Measurements from ENCODE around the gene MLST8.

Gene MLST8

DNA sequence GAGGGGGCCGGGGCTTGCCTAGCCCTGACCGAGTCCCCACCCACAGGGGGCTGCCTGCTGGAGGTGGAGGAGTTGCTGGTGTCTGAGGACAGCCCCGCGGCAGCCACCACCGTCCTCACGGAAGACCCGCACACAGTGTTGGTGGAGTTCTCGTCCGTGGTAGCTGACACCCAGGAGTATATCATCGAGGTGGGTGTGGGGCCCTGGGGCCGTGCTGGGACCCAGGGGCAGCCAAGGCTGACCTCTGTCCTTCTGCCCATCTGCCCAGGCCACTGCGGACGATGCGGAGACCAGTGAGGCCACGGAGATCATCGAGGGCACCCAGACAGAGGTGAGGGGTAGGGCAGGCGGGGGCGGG is 29.5 kb downstream of the MLST8 start:
- TF ChIP-seq YY1 (IDR thresholded peaks at IDR 0.05; ENCODE audit: low read depth) (no peak), TCF12 (IDR thresholded peaks at IDR 0.05; ENCODE audit: low read depth) (no peak), ZBTB7A (IDR thresholded peaks at IDR 0.05; ENCODE audit: low read depth) (no peak), EGR1 (IDR thresholded peaks at IDR 0.05) (no peak), EP300 (IDR thresholded peaks at IDR 0.05; ENCODE audit: borderline replicate concordance) (no peak), NFIC (IDR thresholded peaks at IDR 0.05) (no peak)
- TF ChIP-seq, protein P1, sequence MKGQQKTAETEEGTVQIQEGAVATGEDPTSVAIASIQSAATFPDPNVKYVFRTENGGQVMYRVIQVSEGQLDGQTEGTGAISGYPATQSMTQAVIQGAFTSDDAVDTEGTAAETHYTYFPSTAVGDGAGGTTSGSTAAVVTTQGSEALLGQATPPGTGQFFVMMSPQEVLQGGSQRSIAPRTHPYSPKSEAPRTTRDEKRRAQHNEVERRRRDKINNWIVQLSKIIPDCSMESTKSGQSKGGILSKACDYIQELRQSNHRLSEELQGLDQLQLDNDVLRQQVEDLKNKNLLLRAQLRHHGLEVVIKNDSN (IDR thresholded peaks at IDR 0.05) = no peak
- TF ChIP-seq, protein P2, sequence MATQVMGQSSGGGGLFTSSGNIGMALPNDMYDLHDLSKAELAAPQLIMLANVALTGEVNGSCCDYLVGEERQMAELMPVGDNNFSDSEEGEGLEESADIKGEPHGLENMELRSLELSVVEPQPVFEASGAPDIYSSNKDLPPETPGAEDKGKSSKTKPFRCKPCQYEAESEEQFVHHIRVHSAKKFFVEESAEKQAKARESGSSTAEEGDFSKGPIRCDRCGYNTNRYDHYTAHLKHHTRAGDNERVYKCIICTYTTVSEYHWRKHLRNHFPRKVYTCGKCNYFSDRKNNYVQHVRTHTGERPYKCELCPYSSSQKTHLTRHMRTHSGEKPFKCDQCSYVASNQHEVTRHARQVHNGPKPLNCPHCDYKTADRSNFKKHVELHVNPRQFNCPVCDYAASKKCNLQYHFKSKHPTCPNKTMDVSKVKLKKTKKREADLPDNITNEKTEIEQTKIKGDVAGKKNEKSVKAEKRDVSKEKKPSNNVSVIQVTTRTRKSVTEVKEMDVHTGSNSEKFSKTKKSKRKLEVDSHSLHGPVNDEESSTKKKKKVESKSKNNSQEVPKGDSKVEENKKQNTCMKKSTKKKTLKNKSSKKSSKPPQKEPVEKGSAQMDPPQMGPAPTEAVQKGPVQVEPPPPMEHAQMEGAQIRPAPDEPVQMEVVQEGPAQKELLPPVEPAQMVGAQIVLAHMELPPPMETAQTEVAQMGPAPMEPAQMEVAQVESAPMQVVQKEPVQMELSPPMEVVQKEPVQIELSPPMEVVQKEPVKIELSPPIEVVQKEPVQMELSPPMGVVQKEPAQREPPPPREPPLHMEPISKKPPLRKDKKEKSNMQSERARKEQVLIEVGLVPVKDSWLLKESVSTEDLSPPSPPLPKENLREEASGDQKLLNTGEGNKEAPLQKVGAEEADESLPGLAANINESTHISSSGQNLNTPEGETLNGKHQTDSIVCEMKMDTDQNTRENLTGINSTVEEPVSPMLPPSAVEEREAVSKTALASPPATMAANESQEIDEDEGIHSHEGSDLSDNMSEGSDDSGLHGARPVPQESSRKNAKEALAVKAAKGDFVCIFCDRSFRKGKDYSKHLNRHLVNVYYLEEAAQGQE (IDR thresholded peaks at IDR 0.05; ENCODE audit: low read depth) = no peak

DNA sequence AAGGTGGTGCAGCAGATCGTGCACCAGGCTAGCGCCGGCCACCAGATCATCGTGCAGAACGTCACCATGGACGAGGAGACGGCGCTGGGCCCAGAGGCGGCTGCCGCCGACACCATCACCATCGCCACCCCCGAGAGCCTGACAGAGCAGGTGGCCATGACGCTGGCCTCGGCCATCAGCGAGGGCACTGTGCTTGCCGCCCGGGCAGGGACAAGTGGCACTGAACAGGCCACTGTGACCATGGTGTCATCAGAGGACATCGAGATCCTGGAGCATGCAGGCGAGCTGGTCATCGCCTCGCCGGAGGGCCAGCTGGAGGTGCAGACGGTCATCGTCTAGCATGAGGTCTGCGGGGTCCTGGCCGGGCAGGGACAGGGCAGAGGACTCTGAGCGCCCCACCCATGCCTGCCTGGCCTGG is 30.0 kb downstream of the MLST8 start:
- TF ChIP-seq TEAD4 (IDR thresholded peaks at IDR 0.05) (no peak), FOXM1 (IDR thresholded peaks at IDR 0.05; ENCODE audit: borderline replicate concordance, low read depth) (no peak), NFIC (IDR thresholded peaks at IDR 0.05) (no peak), TCF12 (IDR thresholded peaks at IDR 0.05; ENCODE audit: low read depth) (no peak), EGR1 (IDR thresholded peaks at IDR 0.05) (no peak), EP300 (IDR thresholded peaks at IDR 0.05; ENCODE audit: borderline replicate concordance) (no peak), ZBTB7A (IDR thresholded peaks at IDR 0.05; ENCODE audit: low read depth) (no peak), CREB1 (IDR thresholded peaks at IDR 0.05; ENCODE audit: low read depth) (no peak), RAD21 (IDR thresholded peaks at IDR 0.05; ENCODE audit: low read depth) (no peak), YY1 (IDR thresholded peaks at IDR 0.05; ENCODE audit: low read depth) (no peak), TAF1 (IDR thresholded peaks at IDR 0.05; ENCODE audit: low read depth) (no peak), CEBPB (IDR thresholded peaks at IDR 0.05) (no peak)
- TF ChIP-seq, protein P1 (IDR thresholded peaks at IDR 0.05) = no peak
- TF ChIP-seq, protein P2 (IDR thresholded peaks at IDR 0.05; ENCODE audit: low read depth) = no peak
- TF ChIP-seq, protein P3, sequence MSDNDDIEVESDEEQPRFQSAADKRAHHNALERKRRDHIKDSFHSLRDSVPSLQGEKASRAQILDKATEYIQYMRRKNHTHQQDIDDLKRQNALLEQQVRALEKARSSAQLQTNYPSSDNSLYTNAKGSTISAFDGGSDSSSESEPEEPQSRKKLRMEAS (IDR thresholded peaks at IDR 0.05) = no peak

DNA sequence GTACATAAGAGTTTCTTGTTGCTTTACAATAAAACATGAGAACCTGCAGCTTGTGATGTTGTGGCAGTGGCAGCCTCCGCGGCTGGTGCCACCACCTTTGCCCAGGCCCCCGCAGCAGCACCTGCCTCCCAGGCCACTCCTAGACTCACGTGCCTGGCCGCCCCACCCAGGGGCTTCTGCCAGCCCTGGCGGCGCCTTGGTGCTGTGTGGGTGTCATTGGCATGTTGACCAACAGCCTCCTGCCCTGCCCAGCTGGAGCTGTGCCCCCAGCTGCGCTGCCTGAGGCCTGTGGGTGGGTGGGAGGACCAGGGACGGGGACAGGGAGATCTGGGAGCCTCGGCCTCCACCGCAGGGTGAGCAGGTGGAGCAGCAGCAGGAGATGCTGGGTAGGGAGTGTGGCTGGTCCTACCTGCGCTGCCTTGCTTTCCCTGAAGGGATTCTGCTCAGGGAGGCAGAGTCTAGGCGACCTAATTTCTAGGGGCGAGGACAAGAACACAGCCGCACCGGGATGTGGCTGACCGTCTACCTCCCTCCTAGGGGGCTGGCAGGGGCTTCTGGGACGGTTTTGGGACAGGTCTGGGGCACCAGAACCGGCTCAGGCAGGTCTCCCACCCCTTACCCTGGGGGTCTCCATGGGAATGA is 30.6 kb downstream of the MLST8 start:
- TF ChIP-seq CEBPB (IDR thresholded peaks at IDR 0.05) (no peak), EGR1 (IDR thresholded peaks at IDR 0.05) (peak; percentile 28; the same call in 1 of the 2 replicates)

DNA sequence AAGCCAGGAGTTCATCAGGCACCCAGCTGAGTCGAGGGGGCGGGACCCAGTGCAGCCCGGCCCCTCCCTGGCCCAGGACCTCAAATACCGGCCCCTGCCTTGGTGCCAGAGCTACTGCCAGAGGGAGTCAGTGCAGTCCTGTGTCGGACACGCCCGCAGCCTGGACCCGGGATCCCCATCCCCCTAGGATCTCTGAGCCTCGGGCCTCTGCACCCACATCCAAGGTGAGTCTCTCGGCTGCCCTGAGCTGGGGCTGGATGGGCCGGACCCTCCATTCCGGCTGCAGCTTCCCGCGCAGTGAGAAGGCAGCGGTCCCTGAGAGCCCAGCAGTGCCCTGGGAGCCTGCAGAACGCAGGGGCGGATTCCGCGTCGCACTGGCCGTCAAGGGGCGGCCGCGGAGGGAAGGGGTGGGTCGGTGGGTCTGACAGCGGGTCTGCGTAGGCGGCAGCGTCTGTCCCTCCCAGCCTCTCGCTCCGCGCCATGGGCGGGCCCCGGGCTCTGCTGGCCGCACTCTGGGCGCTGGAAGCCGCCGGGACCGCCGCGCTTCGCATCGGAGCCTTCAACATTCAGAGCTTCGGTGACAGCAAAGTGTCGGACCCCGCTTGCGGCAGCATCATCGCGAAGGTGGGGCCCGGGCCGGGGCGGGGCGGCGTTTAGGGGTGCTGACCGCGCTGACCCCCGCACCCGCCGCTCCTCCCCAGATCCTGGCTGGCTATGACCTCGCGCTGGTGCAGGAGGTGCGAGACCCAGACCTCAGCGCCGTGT is 31.3 kb downstream of the MLST8 start, which contains the start of gene DNASE1L2:
DNASE1L2 (plus strand) TSS at position 108 of the 765 bp plus-strand sequence; CDS start at position 481, 373 bp downstream.
- TF ChIP-seq TEAD4 (IDR thresholded peaks at IDR 0.05) (no peak), CEBPB (IDR thresholded peaks at IDR 0.05) (no peak), YY1 (IDR thresholded peaks at IDR 0.05; ENCODE audit: low read depth) (no peak), FOXM1 (IDR thresholded peaks at IDR 0.05; ENCODE audit: borderline replicate concordance, low read depth) (no peak), RAD21 (IDR thresholded peaks at IDR 0.05; ENCODE audit: low read depth) (no peak), CREB1 (IDR thresholded peaks at IDR 0.05; ENCODE audit: low read depth) (no peak), TCF12 (IDR thresholded peaks at IDR 0.05; ENCODE audit: low read depth) (no peak), ZBTB7A (IDR thresholded peaks at IDR 0.05; ENCODE audit: low read depth) (no peak), EP300 (IDR thresholded peaks at IDR 0.05; ENCODE audit: borderline replicate concordance) (no peak), TAF1 (IDR thresholded peaks at IDR 0.05; ENCODE audit: low read depth) (no peak), EGR1 (IDR thresholded peaks at IDR 0.05) (no peak)
- TF ChIP-seq, protein P2 (IDR thresholded peaks at IDR 0.05; ENCODE audit: low read depth) = no peak
- TF ChIP-seq, protein P3 (IDR thresholded peaks at IDR 0.05) = no peak
- TF ChIP-seq, protein P1 (IDR thresholded peaks at IDR 0.05) = no peak

All from Ishikawa (cell line).